Lung microvascular endothelial cell (primary cell): Measurements from ENCODE around the gene PDAP1. TPM values are rescaled to one million over a fixed set of nuclear protein-coding genes. Genes with fewer than 3 reads are reported as not detected.
"Not testable (repeated sequence)": the region's sequence is repeated elsewhere in the genome, so short reads cannot be mapped to it uniquely, and the experiment has no call there.

Experiments
- DNase-seq, 2 donors: peaks; one replicate each; pipeline versions ENCODE4 v3.0.0 to v3.0.0-alpha.2; 2010; ENCODE audit warnings: low read depth in 2 of 2
- total RNA-seq: library from RNA; depleted of rRNA; stranded (reverse); fragments of >200 nt; gene quantifications from 2 replicates; pipeline ENCODE4 v1.2.1, GENCODE V29; 2014

The PDAP1 gene
- total RNA-seq, 1 donor from 2014 or later, result 17.9 TPM

GRCh38 chr7:99352247-99352646, 56.1 kb downstream of the PDAP1 start:
- DNase-seq, result no peak

GRCh38 chr7:99350641-99351040, 57.8 kb downstream of the PDAP1 start:
- DNase-seq, result not testable (repeated sequence)

Other genes with a start within 250 kb of the PDAP1 start
- gene KPNA7, start 200.5 kb downstream of the PDAP1 start, total RNA-seq, result not detected in 2 replicates
- 0.22 TPM in 1 of 2 replicates, not detected in the other for gene MYH16, start 135.8 kb downstream of the PDAP1 start, total RNA-seq
- 153 and 182 TPM in 2 replicates for gene ARPC1A, start 82.7 kb downstream of the PDAP1 start, total RNA-seq
- gene ARPC1B, start 33.9 kb downstream of the PDAP1 start, total RNA-seq, result 275 and 340 TPM in 2 replicates
- gene BUD31, start 372 bp upstream of the PDAP1 start, total RNA-seq, result 73.0 and 75.0 TPM in 2 replicates
- 3.1 and 4.2 TPM in 2 replicates for gene PTCD1, start 30.2 kb upstream of the PDAP1 start, total RNA-seq
- 16.3 and 17.4 TPM in 2 replicates for gene CPSF4, start 30.3 kb upstream of the PDAP1 start, total RNA-seq
- 359 and 414 TPM in 2 replicates for gene ATP5MF, start 57.6 kb upstream of the PDAP1 start, total RNA-seq
- 2.4 and 3.6 TPM in 2 replicates for gene ZNF789, start 64.3 kb upstream of the PDAP1 start, total RNA-seq
- gene ZNF394, start 91.7 kb upstream of the PDAP1 start, total RNA-seq, result 17.2 and 25.8 TPM in 2 replicates
- 6.1 and 7.5 TPM in 2 replicates for gene ZKSCAN5, start 96.1 kb upstream of the PDAP1 start, total RNA-seq
- 3.3 and 3.8 TPM in 2 replicates for gene FAM200A, start 143.5 kb upstream of the PDAP1 start, total RNA-seq
- gene ZNF655, start 150.0 kb upstream of the PDAP1 start, total RNA-seq, result 4.6 and 9.5 TPM in 2 replicates
- 0.22 TPM in 1 of 2 replicates, not detected in the other for gene TMEM225B, start 189.7 kb upstream of the PDAP1 start, total RNA-seq
- gene ZSCAN25, start 208.3 kb upstream of the PDAP1 start, total RNA-seq, result 7.4 and 12.1 TPM in 2 replicates